Activated CD8-positive, alpha-beta memory T cell treated with anti-CD3 and anti-CD28 coated beads for 1 hour (primary cell): Measurements from ENCODE around the gene LIPC.

Experiments used
- DNase-seq, 2 donors: peaks; one replicate each; pipeline ENCODE4 v3.0.0-alpha.2; 2020; ENCODE audit warnings: low read depth in 1 of 2; ENCODE audit errors: extremely low read depth in 1 of 2

The LIPC gene

GRCh38 chr15:58453931-58454793 is 22.4 kb downstream of the LIPC start:
- DNase-seq = no peak

- DNase-seq = no peak
Observed at GRCh38 chr15:58454950-58455401, 23.2 kb downstream of the LIPC start.

- DNase-seq = no peak
Observed at GRCh38 chr15:58457466-58457965, 25.7 kb downstream of the LIPC start.

- DNase-seq = no peak
Observed at GRCh38 chr15:58458076-58458475, 26.3 kb downstream of the LIPC start.

DNA sequence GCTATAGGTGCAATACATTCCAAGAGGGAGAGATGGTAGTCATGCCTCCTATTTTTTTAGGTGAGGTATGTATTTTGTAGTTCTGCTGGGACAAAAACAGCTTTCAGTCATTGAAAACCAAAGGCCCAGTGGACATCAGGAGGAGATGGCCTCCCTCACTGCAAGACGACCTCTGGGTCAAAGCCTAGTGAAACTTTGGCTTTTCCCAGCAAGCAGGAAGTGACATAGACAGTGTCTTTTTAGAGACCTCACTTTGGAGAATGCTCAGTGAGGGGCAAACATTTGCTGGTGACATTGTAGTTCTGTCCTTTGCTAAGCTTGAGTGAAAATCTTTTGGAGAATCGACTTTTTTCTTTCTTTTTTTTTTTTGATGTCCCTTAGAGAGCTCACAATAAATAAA is 27.3 kb downstream of the LIPC start:
- DNase-seq = no peak

- no peak for DNase-seq
Observed at GRCh38 chr15:58459560-58459959, 27.8 kb downstream of the LIPC start.

DNA sequence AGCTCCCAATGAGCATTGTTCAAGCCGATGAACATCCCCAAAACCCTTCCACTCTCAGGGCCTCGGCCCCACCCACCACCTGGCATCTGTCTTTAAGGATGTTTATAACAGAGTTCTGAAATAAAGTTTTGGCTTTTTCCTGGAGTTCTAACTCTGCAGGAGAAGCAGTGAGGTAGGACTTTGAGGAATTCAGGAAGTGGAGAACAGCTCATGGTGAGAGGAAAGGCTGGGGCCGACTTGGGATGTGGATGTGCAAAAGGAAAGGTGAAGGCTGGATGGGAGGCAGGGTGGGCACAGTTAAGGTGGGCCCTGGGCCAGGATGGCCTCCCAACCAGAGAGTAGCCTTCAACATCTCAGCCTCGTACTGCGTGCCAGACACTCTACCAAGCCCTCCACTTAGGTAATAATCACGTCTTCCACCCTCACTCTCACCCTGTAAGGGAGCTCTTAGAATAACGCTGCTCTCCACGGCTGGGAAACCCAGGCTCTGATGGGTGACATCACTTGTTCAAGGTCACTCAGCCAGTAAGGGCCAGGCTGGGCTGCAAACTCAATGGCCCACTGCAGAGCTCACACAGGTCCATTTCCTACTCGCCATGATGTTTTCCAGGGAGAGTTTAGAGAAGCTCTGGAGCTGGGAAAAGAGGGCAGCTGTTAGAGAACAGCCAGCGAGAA is 28.5 kb downstream of the LIPC start:
- no peak for DNase-seq

DNA sequence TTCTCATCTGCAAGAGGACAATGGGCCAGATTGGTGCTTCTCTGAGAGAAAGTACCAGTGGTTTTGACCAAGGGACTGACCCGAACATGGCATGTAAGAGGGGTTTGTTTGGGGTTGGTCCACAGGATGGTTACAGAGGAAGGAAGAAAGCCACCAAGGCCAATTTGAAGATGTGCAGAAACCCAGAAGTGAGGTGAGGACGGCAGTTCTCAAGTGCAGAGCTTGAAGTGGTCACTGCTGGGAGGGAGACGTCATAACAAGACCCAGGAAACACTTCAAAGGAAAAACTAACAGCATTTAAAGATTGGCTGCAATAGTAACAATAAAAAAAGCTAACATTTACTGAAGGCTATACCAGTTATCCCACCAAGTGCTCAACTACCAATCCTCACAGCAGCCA is 29.1 kb downstream of the LIPC start:
- DNase-seq = no peak

GRCh38 chr15:58462547-58462946 is 30.8 kb downstream of the LIPC start:
- no peak for DNase-seq

- no peak for DNase-seq
Observed at GRCh38 chr15:58462973-58463663, 31.3 kb downstream of the LIPC start.

DNA sequence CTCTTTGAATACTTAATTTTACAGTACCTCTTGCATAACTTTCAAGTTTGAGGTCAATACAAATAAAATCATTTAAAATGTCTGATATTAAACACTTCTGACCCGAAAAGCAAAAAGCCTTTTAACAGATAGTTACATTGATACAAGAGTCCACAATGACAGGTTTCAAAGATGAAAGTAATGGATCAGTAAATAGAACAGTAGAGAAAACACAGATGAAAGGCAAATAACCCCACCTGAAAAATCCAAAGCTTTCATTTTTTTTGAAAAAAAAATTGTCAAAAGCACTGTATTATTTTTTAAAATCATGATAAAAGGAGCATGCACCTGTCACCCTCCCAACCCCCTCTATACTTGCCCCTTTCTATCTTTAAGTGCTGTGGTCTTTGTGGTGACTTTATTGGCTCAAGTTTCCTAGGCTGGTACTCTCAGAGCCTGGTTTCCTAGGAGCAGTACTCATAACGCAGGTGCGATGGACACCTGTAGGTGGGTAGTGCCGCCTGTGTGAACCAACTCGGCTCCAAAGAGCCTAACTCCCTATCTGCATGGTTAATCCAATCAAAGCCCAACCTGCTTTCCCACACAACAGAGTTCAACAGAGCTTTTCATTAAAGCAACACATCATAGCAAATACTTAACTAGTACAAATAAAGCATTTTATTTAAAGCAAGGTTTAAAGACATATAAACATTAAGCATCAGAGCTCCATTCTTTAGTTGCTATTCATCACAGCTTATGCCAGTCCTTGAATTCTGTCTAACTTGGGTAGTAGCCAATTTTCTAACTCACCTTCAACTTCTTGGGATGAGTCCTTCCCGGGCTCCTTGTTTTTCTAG is 32.2 kb downstream of the LIPC start:
- no peak for DNase-seq

DNA sequence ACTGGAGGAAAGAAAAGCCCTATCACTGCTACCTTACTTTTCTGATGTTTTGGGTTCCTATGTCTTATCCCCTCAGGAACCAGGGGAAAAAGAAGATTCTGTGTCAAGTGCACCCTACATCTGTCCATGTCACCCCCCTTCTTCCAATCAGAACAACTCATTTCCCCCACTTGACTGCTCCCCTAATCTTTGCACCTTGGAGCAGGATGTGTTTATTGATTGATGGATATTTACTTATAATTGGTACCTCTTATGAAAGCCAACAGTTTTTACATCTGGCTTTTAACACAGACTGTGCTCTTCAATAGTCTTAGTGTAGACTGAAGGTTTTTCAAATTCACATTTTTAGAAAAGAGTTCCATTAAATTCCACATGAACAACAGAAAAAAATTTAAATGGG is 33.3 kb downstream of the LIPC start:
- DNase-seq = no peak

- DNase-seq = no peak
Observed at GRCh38 chr15:58465866-58466517, 34.2 kb downstream of the LIPC start.

GRCh38 chr15:58466566-58466965 is 34.8 kb downstream of the LIPC start:
- DNase-seq = no peak

DNA sequence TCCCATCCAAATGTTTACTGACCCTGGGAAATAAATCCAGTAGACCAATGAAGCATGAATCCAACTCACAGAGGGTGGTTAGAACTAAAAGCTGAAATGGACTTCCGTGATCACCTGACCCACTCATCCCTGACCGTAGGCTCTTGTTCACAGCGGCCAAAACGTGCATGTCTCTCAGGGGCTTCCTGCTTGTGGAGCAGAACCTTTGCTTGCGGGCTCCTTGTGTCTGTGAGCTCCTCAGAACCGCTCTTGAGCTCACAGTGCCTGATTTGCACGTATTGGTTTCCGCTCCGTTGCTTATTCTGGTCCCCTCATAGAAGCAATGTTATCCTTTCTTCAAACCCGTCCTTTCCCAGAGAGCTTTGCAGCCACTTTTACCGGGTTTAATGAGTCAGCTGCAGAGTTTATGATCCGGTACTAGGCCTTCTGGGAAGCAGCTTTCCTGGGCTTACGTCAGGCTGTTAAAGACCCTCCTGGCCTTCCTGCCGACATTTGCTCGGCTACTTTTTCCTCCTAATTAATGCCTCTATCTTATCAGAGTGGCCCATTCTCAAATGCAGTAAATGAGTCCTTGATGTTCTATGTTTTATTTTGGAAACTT is 35.4 kb downstream of the LIPC start:
- DNase-seq = no peak

DNA sequence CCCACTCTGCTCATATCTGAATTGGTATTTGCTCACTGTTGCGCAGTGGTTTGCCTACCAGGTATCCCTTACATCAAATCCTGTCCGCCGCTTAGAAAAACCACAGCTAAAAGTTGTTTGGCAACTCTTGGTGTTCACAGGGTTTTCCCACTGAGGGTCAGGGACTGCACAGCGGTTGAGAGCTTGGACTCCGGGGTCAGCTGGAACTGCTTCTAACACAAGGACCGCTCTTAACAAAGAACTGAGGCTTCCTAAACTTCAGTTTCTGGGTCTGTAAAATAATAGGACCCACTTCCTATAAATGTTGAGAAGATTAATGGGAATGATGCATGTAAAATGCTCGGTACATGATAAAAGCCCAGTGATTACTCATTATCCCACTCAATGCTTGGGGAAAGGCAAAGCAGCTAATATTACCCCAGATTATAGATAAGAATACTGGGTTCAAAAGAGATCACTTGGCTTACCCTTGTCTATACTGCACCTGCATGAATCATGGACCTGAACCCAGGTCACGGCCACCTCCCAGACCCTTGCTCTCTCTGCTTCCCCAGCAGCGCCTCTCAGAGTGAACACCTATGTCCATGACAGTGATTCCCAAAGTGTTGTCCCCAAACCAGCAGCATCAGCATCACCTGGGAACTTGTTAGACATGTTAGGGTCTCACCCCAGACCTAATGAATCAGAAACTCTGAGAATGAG is 36.1 kb downstream of the LIPC start:
- no peak for DNase-seq

GRCh38 chr15:58469432-58470353 is 37.9 kb downstream of the LIPC start:
- DNase-seq = no peak

GRCh38 chr15:58471348-58471747 is 39.6 kb downstream of the LIPC start:
- no peak for DNase-seq
